ENCODE measurements around the gene GSTM3.
"Not testable (repeated sequence)": the region's sequence is repeated elsewhere in the genome, so short reads cannot be mapped to it uniquely, and the experiment has no call there.

GSTM3 gene

GRCh38 chr1:109756848-109757521 is 16.1 kb upstream of the GSTM3 start:
- H3K9me2 ChIP-seq (replicated peaks; ENCODE audit: control insufficient read depth, low read length): no peaks in the 10 kb centered on the region
- no peak overlapping the region for H3K4me2 ChIP-seq (ENCODE audit: low read length)
- no peaks in the 10 kb centered on the region for H3F3A ChIP-seq (ENCODE audit: control insufficient read depth, insufficient read depth)
- H3K4me1 ChIP-seq (ENCODE audit: control insufficient read depth, low read length): no peaks in the 10 kb centered on the region
- H3K4me3 ChIP-seq (ENCODE audit: low read length): no peak overlapping the region
- H3K27ac ChIP-seq (ENCODE audit: low read depth, low read length): no peak overlapping the region
- H3K79me2 ChIP-seq (ENCODE audit: control insufficient read depth, low read length): no peaks in the 10 kb centered on the region
- no peaks in the 10 kb centered on the region for H4K20me1 ChIP-seq (ENCODE audit: control insufficient read depth, insufficient read depth, low read depth, low read length)
- H3K27me3 ChIP-seq (ENCODE audit: control insufficient read depth, low read length): peaks cover 18% of the 10 kb centered on the region
- no peaks in the 10 kb centered on the region for H3K9me3 ChIP-seq (ENCODE audit: control insufficient read depth, insufficient read depth, low read length)
- H3K36me3 ChIP-seq (ENCODE audit: control insufficient read depth, low read length): no peaks in the 10 kb centered on the region
- TF ChIP-seq EZH2phosphoT487 (IDR thresholded peaks at IDR 0.05; ENCODE audit: borderline replicate concordance, low read length) (no peak), CTCF (IDR thresholded peaks at IDR 0.05; ENCODE audit: low read depth, low read length, poor library complexity, severe bottlenecking) (no peak)

GRCh38 chr1:109756325-109756724 is 15.5 kb upstream of the GSTM3 start:
- not testable (repeated sequence) for H3K9me2 ChIP-seq (replicated peaks; ENCODE audit: control insufficient read depth, low read length); H3K4me2 ChIP-seq (ENCODE audit: low read length); H3K4me3 ChIP-seq (ENCODE audit: low read length); H3K36me3 ChIP-seq (ENCODE audit: control insufficient read depth, low read length); H3F3A ChIP-seq (ENCODE audit: control insufficient read depth, insufficient read depth); H4K20me1 ChIP-seq (ENCODE audit: control insufficient read depth, insufficient read depth, low read depth, low read length); H3K4me1 ChIP-seq (ENCODE audit: control insufficient read depth, low read length); H3K27ac ChIP-seq (ENCODE audit: low read depth, low read length); H3K9me3 ChIP-seq (ENCODE audit: control insufficient read depth, insufficient read depth, low read length); H3K79me2 ChIP-seq (ENCODE audit: control insufficient read depth, low read length)
- peaks cover 22% of the 10 kb centered on the region for H3K27me3 ChIP-seq (ENCODE audit: control insufficient read depth, low read length)

GRCh38 chr1:109754738-109755137 is 13.9 kb upstream of the GSTM3 start:
- Histone ChIP-seq H3K9me3 (ENCODE audit: control insufficient read depth, insufficient read depth, low read length) (no peaks in the 10 kb centered on the region), H3K9me2 (replicated peaks; ENCODE audit: control insufficient read depth, low read length) (no peaks in the 10 kb centered on the region), H3K27me3 (ENCODE audit: control insufficient read depth, low read length) (peaks cover 26% of the 10 kb centered on the region), H3K4me3 (ENCODE audit: low read length) (no peak overlapping the region), H3K4me2 (ENCODE audit: low read length) (no peak overlapping the region), H3K36me3 (ENCODE audit: control insufficient read depth, low read length) (no peaks in the 10 kb centered on the region), H3K27ac (ENCODE audit: low read depth, low read length) (no peak overlapping the region), H3F3A (ENCODE audit: control insufficient read depth, insufficient read depth) (no peaks in the 10 kb centered on the region), H3K4me1 (ENCODE audit: control insufficient read depth, low read length) (no peaks in the 10 kb centered on the region), H4K20me1 (ENCODE audit: control insufficient read depth, insufficient read depth, low read depth, low read length) (no peaks in the 10 kb centered on the region), H3K79me2 (ENCODE audit: control insufficient read depth, low read length) (no peaks in the 10 kb centered on the region)
- no peak for TF ChIP-seq EZH2phosphoT487 (IDR thresholded peaks at IDR 0.05; ENCODE audit: borderline replicate concordance, low read length)
- TF ChIP-seq CTCF (IDR thresholded peaks at IDR 0.05; ENCODE audit: low read depth, low read length, poor library complexity, severe bottlenecking): no peak

- Histone ChIP-seq H3K4me3 (ENCODE audit: low read length) (no peak overlapping the region), H3K4me2 (ENCODE audit: low read length) (no peak overlapping the region), H3K9me3 (ENCODE audit: control insufficient read depth, insufficient read depth, low read length) (no peaks in the 10 kb centered on the region), H4K20me1 (ENCODE audit: control insufficient read depth, insufficient read depth, low read depth, low read length) (no peaks in the 10 kb centered on the region), H3K9me2 (replicated peaks; ENCODE audit: control insufficient read depth, low read length) (no peaks in the 10 kb centered on the region), H3F3A (ENCODE audit: control insufficient read depth, insufficient read depth) (no peaks in the 10 kb centered on the region), H3K27ac (ENCODE audit: low read depth, low read length) (no peak overlapping the region), H3K36me3 (ENCODE audit: control insufficient read depth, low read length) (no peaks in the 10 kb centered on the region), H3K4me1 (ENCODE audit: control insufficient read depth, low read length) (no peaks in the 10 kb centered on the region), H3K27me3 (ENCODE audit: control insufficient read depth, low read length) (peaks cover 34% of the 10 kb centered on the region), H3K79me2 (ENCODE audit: control insufficient read depth, low read length) (no peaks in the 10 kb centered on the region)
- TF ChIP-seq CTCF (IDR thresholded peaks at IDR 0.05; ENCODE audit: low read depth, low read length, poor library complexity, severe bottlenecking) (no peak), EZH2phosphoT487 (IDR thresholded peaks at IDR 0.05; ENCODE audit: borderline replicate concordance, low read length) (no peak)
Observed at GRCh38 chr1:109751531-109752260, 10.9 kb upstream of the GSTM3 start.

All from DOHH2 (cell line).